ENCODE measurements around the gene RAB17. TPM values are rescaled to one million over a fixed set of nuclear protein-coding genes. Genes with fewer than 3 reads are reported as not detected.

RAB17 gene
- total and polyA plus RNA-seq, 2 experiments from 2014 or later: 2.9 to 3.1 TPM

- Histone ChIP-seq H3K27me3 (no peaks in the 10 kb centered on the region), H3K4me3 (no peak overlapping the region), H3K27ac (no peak overlapping the region), H3K4me1 (ENCODE audit: low read depth) (no peaks in the 10 kb centered on the region), H3K9me3 (ENCODE audit: low read depth) (no peaks in the 10 kb centered on the region), H3K36me3 (no peaks in the 10 kb centered on the region)
- no peak for DNase-seq (ENCODE audit: low read depth in 1 of 2, low spot score in 1 of 2)
- TF ChIP-seq CTCF (IDR thresholded peaks at IDR 0.05; ENCODE audit: low read depth, low read length): no peak
These were observed 36.6 kb downstream of the RAB17 start for GRCh38 chr2:237553948-237554347.

- Histone ChIP-seq H3K27ac (no peak overlapping the region), H3K27me3 (no peaks in the 10 kb centered on the region), H3K4me1 (ENCODE audit: low read depth) (no peaks in the 10 kb centered on the region), H3K9me3 (ENCODE audit: low read depth) (no peaks in the 10 kb centered on the region), H3K4me3 (no peak overlapping the region), H3K36me3 (no peaks in the 10 kb centered on the region)
- TF ChIP-seq CTCF (IDR thresholded peaks at IDR 0.05; ENCODE audit: low read depth, low read length): no peak
- DNase-seq (ENCODE audit: low read depth in 1 of 2, low spot score in 1 of 2): no peak
These were observed 37.6 kb downstream of the RAB17 start for GRCh38 chr2:237552908-237553307.

GRCh38 chr2:237551071-237551574, 39.4 kb downstream of the RAB17 start:
- Histone ChIP-seq H3K4me1 (ENCODE audit: low read depth) (no peaks in the 10 kb centered on the region), H3K9me3 (ENCODE audit: low read depth) (no peaks in the 10 kb centered on the region), H3K36me3 (no peaks in the 10 kb centered on the region), H3K27me3 (no peaks in the 10 kb centered on the region), H3K4me3 (no peak overlapping the region), H3K27ac (no peak overlapping the region)
- DNase-seq (ENCODE audit: low read depth in 1 of 2, low spot score in 1 of 2): no peak
- no peak for TF ChIP-seq CTCF (IDR thresholded peaks at IDR 0.05; ENCODE audit: low read depth, low read length)

GRCh38 chr2:237549643-237550415, 40.7 kb downstream of the RAB17 start:
- H3K27me3 ChIP-seq: no peaks in the 10 kb centered on the region
- H3K4me1 ChIP-seq (ENCODE audit: low read depth): no peaks in the 10 kb centered on the region
- no peak overlapping the region for H3K27ac ChIP-seq
- TF ChIP-seq CTCF (IDR thresholded peaks at IDR 0.05; ENCODE audit: low read depth, low read length): no peak
- DNase-seq (ENCODE audit: low read depth in 1 of 2, low spot score in 1 of 2): no peak
- no peaks in the 10 kb centered on the region for H3K9me3 ChIP-seq (ENCODE audit: low read depth)
- no peaks in the 10 kb centered on the region for H3K36me3 ChIP-seq
- no peak overlapping the region for H3K4me3 ChIP-seq

DNA sequence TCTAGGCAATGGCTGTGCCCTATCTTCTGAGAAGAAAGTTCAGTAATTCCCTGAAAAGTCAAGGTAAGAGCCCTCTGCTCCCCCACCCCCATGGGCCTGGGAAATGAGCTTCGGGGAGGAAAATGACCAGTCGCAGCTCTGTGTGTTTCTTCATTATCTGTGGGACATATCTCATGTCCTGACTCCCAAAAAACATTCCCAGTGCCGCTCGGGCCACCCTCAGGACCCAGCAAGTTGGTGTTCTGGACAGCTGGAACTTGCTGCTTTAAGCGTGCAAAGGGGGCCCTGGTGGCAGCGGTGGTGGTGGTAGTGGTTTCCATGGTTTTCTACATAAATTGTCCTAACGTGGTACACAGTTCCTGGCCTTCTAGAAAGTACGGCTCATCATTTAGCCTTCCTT, 41.3 kb downstream of the RAB17 start:
- H3K27me3 ChIP-seq: no peaks in the 10 kb centered on the region
- no peak overlapping the region for H3K27ac ChIP-seq
- no peaks in the 10 kb centered on the region for H3K4me1 ChIP-seq (ENCODE audit: low read depth)
- no peaks in the 10 kb centered on the region for H3K9me3 ChIP-seq (ENCODE audit: low read depth)
- DNase-seq (ENCODE audit: low read depth in 1 of 2, low spot score in 1 of 2): no peak
- no peak overlapping the region for H3K4me3 ChIP-seq
- no peak for TF ChIP-seq CTCF (IDR thresholded peaks at IDR 0.05; ENCODE audit: low read depth, low read length)
- H3K36me3 ChIP-seq: no peaks in the 10 kb centered on the region

Measured in cardiac muscle cell (in vitro differentiated cells and primary cell).